ENCODE results near the gene PPP1R13B. TPM values are rescaled to one million over a fixed set of nuclear protein-coding genes. Genes with fewer than 3 reads are reported as not detected.

Gene PPP1R13B
- polyA plus RNA-seq, 1 donor (not counting 4 experiments of a cell fraction or from before 2014, with no cell fraction given) = 7.7 TPM

GRCh38 chr14:103849151-103849886 lies 1.9 kb upstream of the PPP1R13B start:
- Histone ChIP-seq H3K36me3 (ENCODE audit: control insufficient read depth in 2 of 2, extremely low read depth in 1 of 2, insufficient read depth in 2 of 2, low read length in 2 of 2) (peaks cover 0 to 2% of the 10 kb centered on the region in 2 experiments), H4K20me1 (ENCODE audit: control insufficient read depth, extremely low read depth, insufficient read depth, low read length) (no peaks in the 10 kb centered on the region), H3K9me3 (ENCODE audit: control insufficient read depth, low read depth, low read length) (no peaks in the 10 kb centered on the region), H3K9ac (ENCODE audit: control insufficient read depth, extremely low read depth, insufficient read depth, low read length) (no peak overlapping the region), H3K79me2 (ENCODE audit: control insufficient read depth, insufficient read depth, low read length) (peaks cover 22% of the 10 kb centered on the region), H3K27ac (ENCODE audit: control insufficient read depth, insufficient read depth, low read length) (no peak overlapping the region), H3K4me3 (ENCODE audit: control insufficient read depth in 2 of 3, extremely low read depth in 1 of 3, insufficient read depth in 2 of 3, low read depth in 1 of 3, low read length in 3 of 3) (no peak overlapping the region), H3K4me1 (ENCODE audit: control insufficient read depth, extremely low read depth, insufficient read depth, low read length) (peaks cover 23% of the 10 kb centered on the region), H2AFZ (ENCODE audit: control insufficient read depth, low read length) (no peak overlapping the region), H3K4me2 (ENCODE audit: control insufficient read depth, extremely low read depth, insufficient read depth, low read depth, low read length) (no peak overlapping the region), H3K27me3 (ENCODE audit: control insufficient read depth, extremely low read depth, insufficient read depth, low read length) (no peaks in the 10 kb centered on the region), H3K9me1 (ENCODE audit: control insufficient read depth, extremely low read depth, insufficient read depth, low read length) (no peaks in the 10 kb centered on the region)
- no peak for DNase-seq (ENCODE audit: low read depth, low spot score)
- no peak for FAIRE-seq
- dilution Hi-C loops (cut with MboI; ENCODE audit: extremely low pct_ligation_motif_present, low sequenced_read_pairs) = no loop called here
- TF ChIP-seq EZH2 (IDR thresholded peaks at IDR 0.05; ENCODE audit: low read length) = no peak
- TF ChIP-seq, protein P1, sequence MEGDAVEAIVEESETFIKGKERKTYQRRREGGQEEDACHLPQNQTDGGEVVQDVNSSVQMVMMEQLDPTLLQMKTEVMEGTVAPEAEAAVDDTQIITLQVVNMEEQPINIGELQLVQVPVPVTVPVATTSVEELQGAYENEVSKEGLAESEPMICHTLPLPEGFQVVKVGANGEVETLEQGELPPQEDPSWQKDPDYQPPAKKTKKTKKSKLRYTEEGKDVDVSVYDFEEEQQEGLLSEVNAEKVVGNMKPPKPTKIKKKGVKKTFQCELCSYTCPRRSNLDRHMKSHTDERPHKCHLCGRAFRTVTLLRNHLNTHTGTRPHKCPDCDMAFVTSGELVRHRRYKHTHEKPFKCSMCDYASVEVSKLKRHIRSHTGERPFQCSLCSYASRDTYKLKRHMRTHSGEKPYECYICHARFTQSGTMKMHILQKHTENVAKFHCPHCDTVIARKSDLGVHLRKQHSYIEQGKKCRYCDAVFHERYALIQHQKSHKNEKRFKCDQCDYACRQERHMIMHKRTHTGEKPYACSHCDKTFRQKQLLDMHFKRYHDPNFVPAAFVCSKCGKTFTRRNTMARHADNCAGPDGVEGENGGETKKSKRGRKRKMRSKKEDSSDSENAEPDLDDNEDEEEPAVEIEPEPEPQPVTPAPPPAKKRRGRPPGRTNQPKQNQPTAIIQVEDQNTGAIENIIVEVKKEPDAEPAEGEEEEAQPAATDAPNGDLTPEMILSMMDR (optimal IDR thresholded peaks at IDR 0.05 in 1 of 3, IDR thresholded peaks at IDR 0.05 in 1 of 3, conservative IDR thresholded peaks at IDR 0.05 in 1 of 3; ENCODE audit: extremely low read depth in 1 of 3, insufficient read depth in 2 of 3, low read length in 3 of 3) = no peak

- H3K4me2 ChIP-seq (ENCODE audit: control insufficient read depth, extremely low read depth, insufficient read depth, low read depth, low read length) = peak overlapping the region; percentile 79
- peak overlapping the region; percentile 26 for H2AFZ ChIP-seq (ENCODE audit: control insufficient read depth, low read length)
- dilution Hi-C loops (cut with MboI; ENCODE audit: extremely low pct_ligation_motif_present, low sequenced_read_pairs) = no loop called here
- H3K27me3 ChIP-seq (ENCODE audit: control insufficient read depth, extremely low read depth, insufficient read depth, low read length) = no peaks in the 10 kb centered on the region
- H4K20me1 ChIP-seq (ENCODE audit: control insufficient read depth, extremely low read depth, insufficient read depth, low read length) = no peaks in the 10 kb centered on the region
- H3K9me3 ChIP-seq (ENCODE audit: control insufficient read depth, low read depth, low read length) = no peaks in the 10 kb centered on the region
- DNase-seq (ENCODE audit: low read depth, low spot score) = no peak
- H3K27ac ChIP-seq (ENCODE audit: control insufficient read depth, insufficient read depth, low read length) = no peak overlapping the region
- H3K9me1 ChIP-seq (ENCODE audit: control insufficient read depth, extremely low read depth, insufficient read depth, low read length) = no peaks in the 10 kb centered on the region
- peak overlapping the region; percentile 71 for H3K9ac ChIP-seq (ENCODE audit: control insufficient read depth, extremely low read depth, insufficient read depth, low read length)
- TF ChIP-seq, protein P1 (optimal IDR thresholded peaks at IDR 0.05 in 1 of 3, IDR thresholded peaks at IDR 0.05 in 1 of 3, conservative IDR thresholded peaks at IDR 0.05 in 1 of 3; ENCODE audit: extremely low read depth in 1 of 3, insufficient read depth in 2 of 3, low read length in 3 of 3) = no peak
- no peak for TF ChIP-seq EZH2 (IDR thresholded peaks at IDR 0.05; ENCODE audit: low read length)
- H3K4me1 ChIP-seq (ENCODE audit: control insufficient read depth, extremely low read depth, insufficient read depth, low read length) = peaks cover 23% of the 10 kb centered on the region
- FAIRE-seq = peak; percentile 5
- peaks cover 27% of the 10 kb centered on the region for H3K79me2 ChIP-seq (ENCODE audit: control insufficient read depth, insufficient read depth, low read length)
- H3K4me3 ChIP-seq (ENCODE audit: control insufficient read depth in 2 of 3, extremely low read depth in 1 of 3, insufficient read depth in 2 of 3, low read depth in 1 of 3, low read length in 3 of 3) = peak overlapping the region; percentile 55 to 89 (median 60)
- peaks cover 0 to 4% of the 10 kb centered on the region in 2 experiments for H3K36me3 ChIP-seq (ENCODE audit: control insufficient read depth in 2 of 2, extremely low read depth in 1 of 2, insufficient read depth in 2 of 2, low read length in 2 of 2)
Observed at GRCh38 chr14:103848175-103849077, 1.1 kb upstream of the PPP1R13B start.
